ENCODE results near the gene DTNBP1.

DNA sequence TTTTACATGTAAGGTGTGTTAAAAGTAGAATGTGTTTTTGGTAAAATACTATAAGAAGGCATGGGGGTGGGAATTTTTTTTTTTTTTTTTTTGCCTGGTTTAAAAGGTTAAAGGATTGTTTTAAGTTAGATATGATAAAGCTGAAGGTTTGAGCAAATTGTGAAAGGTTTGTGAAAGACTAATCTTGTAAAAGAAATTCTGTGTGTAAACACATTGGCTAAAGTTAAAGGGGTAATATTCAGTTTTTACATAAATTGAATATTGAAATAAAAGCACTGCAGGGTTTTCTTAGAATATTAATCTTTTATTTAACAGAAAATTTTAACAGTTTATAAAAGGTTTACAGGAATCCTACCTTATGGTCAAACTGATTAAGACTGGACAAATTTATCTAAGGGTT, 105.7 kb downstream of the DTNBP1 start:
- no peak for TF ChIP-seq POLR2A (IDR thresholded peaks at IDR 0.05; ENCODE audit: low read length)
- no peak for TF ChIP-seq GATA1 (IDR thresholded peaks at IDR 0.05; ENCODE audit: low read depth, low read length)

Data from erythroblast (primary cell).